ENCODE results near the gene ALDH16A1. TPM values are rescaled to one million over a fixed set of nuclear protein-coding genes. Genes with fewer than 3 reads are reported as not detected.

The ALDH16A1 gene
- total and polyA plus RNA-seq, 2 donors (not counting 1 experiment from before 2014, with no cell fraction given), result 65.8 to 105 TPM

- Histone ChIP-seq H3K4me2 (replicated peaks; ENCODE audit: low read depth, low read length, poor library complexity, severe bottlenecking) (no peak overlapping the region), H3K4me1 (ENCODE audit: control insufficient read depth in 2 of 2, insufficient read depth in 2 of 2, low read length in 2 of 2) (peaks cover 14 to 34% of the 10 kb centered on the region in 2 donors), H4K20me1 (ENCODE audit: control insufficient read depth, insufficient read depth, low read length, poor library complexity, severe bottlenecking) (peaks cover 21% of the 10 kb centered on the region), H3K27ac (ENCODE audit: low read length in 2 of 2) (no peak overlapping the region), H3K27me3 (replicated peaks in 1 of 4; ENCODE audit: control extremely low read depth in 1 of 4, control insufficient read depth in 3 of 4, insufficient read depth in 4 of 4, low read length in 3 of 4) (no peaks in the 10 kb centered on the region), H3K36me3 (replicated peaks in 1 of 2; ENCODE audit: control extremely low read depth in 1 of 2, control insufficient read depth in 1 of 2, extremely low read depth in 1 of 2, insufficient read depth in 2 of 2, low read length in 1 of 2) (peaks cover 0 to 37% of the 10 kb centered on the region in 2 experiments), H3K9ac (ENCODE audit: low read length) (no peak overlapping the region), H3K9me3 (ENCODE audit: control extremely low read depth in 1 of 3, control insufficient read depth in 2 of 3, insufficient read depth in 1 of 3, low read length in 2 of 3) (no peaks in the 10 kb centered on the region), H3K79me2 (ENCODE audit: control insufficient read depth, insufficient read depth, low read length) (peaks cover 30% of the 10 kb centered on the region), H2AFZ (ENCODE audit: insufficient read depth, low read depth, low read length, poor library complexity, severe bottlenecking) (no peak overlapping the region), H3K4me3 (ENCODE audit: control extremely low read depth in 1 of 5, extremely low read depth in 1 of 5, insufficient read depth in 1 of 5, low read depth in 2 of 5, low read length in 4 of 5) (no peak overlapping the region)
- POLR2A ChIA-PET, result interaction anchor here (0.6 to 1.2 kb wide), 2 partner anchors 104 to 107 kb away, joined by 3 to 12 read pairs; no protein-coding TSS in a partner anchor
- H3K4me3 Mint-ChIP-seq, result no peak overlapping the region
- H3K4me1 Mint-ChIP-seq, result peaks cover 40% of the 10 kb centered on the region
- CTCF ChIA-PET, result interaction anchor here (0.6 to 0.7 kb wide), 3 partner anchors 22 to 156 kb away, joined by 3 to 4 read pairs (median 4); no protein-coding TSS in a partner anchor
- WGBS (ENCODE audit: insufficient coverage), result 94% methylated on average over 31 of the region's 32 CpGs
- ATAC-seq (ENCODE audit: low read depth) (no peak), DNase-seq (no peak)
- intact Hi-C loops (cut with micrococcal nuclease), result no loop called here
- no peak for TF ChIP-seq EZH2 (IDR thresholded peaks at IDR 0.05; ENCODE audit: borderline replicate concordance, insufficient read depth, low read depth, low read length, poor library complexity, severe bottlenecking)
- no peak for TF ChIP-seq CTCF (IDR thresholded peaks at IDR 0.05)
- no peaks in the 10 kb centered on the region for H3K9me3 Mint-ChIP-seq (ENCODE audit: insufficient read depth)
- H3K27ac Mint-ChIP-seq, result no peak overlapping the region
- no peaks in the 10 kb centered on the region for H3K27me3 Mint-ChIP-seq
Measured at GRCh38 chr19:49447485-49448431, 5.3 kb upstream of the ALDH16A1 start.

GRCh38 chr19:49448432-49448786 lies 4.6 kb upstream of the ALDH16A1 start:
- H3K4me3 ChIP-seq (ENCODE audit: control extremely low read depth in 1 of 5, extremely low read depth in 1 of 5, insufficient read depth in 1 of 5, low read depth in 2 of 5, low read length in 4 of 5), result no peak overlapping the region
- peaks cover 30% of the 10 kb centered on the region for H3K79me2 ChIP-seq (ENCODE audit: control insufficient read depth, insufficient read depth, low read length)
- Mint-ChIP-seq H3K27me3 (no peaks in the 10 kb centered on the region), H3K4me1 (peaks cover 43% of the 10 kb centered on the region), H3K4me3 (peak overlapping the region; percentile 23), H3K27ac (peak overlapping the region; percentile 20), H3K9me3 (ENCODE audit: insufficient read depth) (no peaks in the 10 kb centered on the region)
- intact Hi-C loops (cut with micrococcal nuclease), result no loop called here
- DNase-seq (no peak), ATAC-seq (ENCODE audit: low read depth) (no peak)
- H3K9me3 ChIP-seq (ENCODE audit: control extremely low read depth in 1 of 3, control insufficient read depth in 2 of 3, insufficient read depth in 1 of 3, low read length in 2 of 3), result no peaks in the 10 kb centered on the region
- TF ChIP-seq CTCF (IDR thresholded peaks at IDR 0.05) (no peak), EZH2 (IDR thresholded peaks at IDR 0.05; ENCODE audit: borderline replicate concordance, insufficient read depth, low read depth, low read length, poor library complexity, severe bottlenecking) (no peak)
- H4K20me1 ChIP-seq (ENCODE audit: control insufficient read depth, insufficient read depth, low read length, poor library complexity, severe bottlenecking), result peaks cover 21% of the 10 kb centered on the region
- H2AFZ ChIP-seq (ENCODE audit: insufficient read depth, low read depth, low read length, poor library complexity, severe bottlenecking), result no peak overlapping the region
- no peaks in the 10 kb centered on the region for H3K27me3 ChIP-seq (replicated peaks in 1 of 4; ENCODE audit: control extremely low read depth in 1 of 4, control insufficient read depth in 3 of 4, insufficient read depth in 4 of 4, low read length in 3 of 4)
- WGBS (ENCODE audit: insufficient coverage), result 100% methylated on average over 5 of the region's 6 CpGs
- POLR2A ChIA-PET, result interaction anchor here (1.1 kb wide), 1 partner anchor 21 kb away, joined by 4 read pairs; no protein-coding TSS in a partner anchor
- H3K4me1 ChIP-seq (ENCODE audit: control insufficient read depth in 2 of 2, insufficient read depth in 2 of 2, low read length in 2 of 2), result peaks cover 14 to 31% of the 10 kb centered on the region in 2 donors
- no peak overlapping the region for H3K4me2 ChIP-seq (replicated peaks; ENCODE audit: low read depth, low read length, poor library complexity, severe bottlenecking)
- CTCF ChIA-PET, result no interaction called here
- no peak overlapping the region for H3K9ac ChIP-seq (ENCODE audit: low read length)
- peaks cover 0 to 37% of the 10 kb centered on the region in 2 experiments for H3K36me3 ChIP-seq (replicated peaks in 1 of 2; ENCODE audit: control extremely low read depth in 1 of 2, control insufficient read depth in 1 of 2, extremely low read depth in 1 of 2, insufficient read depth in 2 of 2, low read length in 1 of 2)
- no peak overlapping the region for H3K27ac ChIP-seq (ENCODE audit: low read length in 2 of 2)

Measured in B cell (primary cell).